SK-N-SH treated with all-trans-retinoic acid at 6 μM for 48 hours (cell line): ENCODE results near the gene HERC6.

ENCODE experiments used
- ARNTL ChIP-seq: fragments of 450-650 bp; formaldehyde crosslinking; IDR thresholded peaks from 2 replicates; pipeline ENCODE4 v1.5.0; 2020; ENCODE audit warnings: low read depth, mild to moderate bottlenecking, moderate library complexity, borderline replicate concordance
- BACH2 ChIP-seq: fragments of 250-450 bp; sonication (Bioruptor Pico); IDR thresholded peaks from 2 replicates; pipeline ENCODE4 v1.9.0; 2021; ENCODE audit warnings: mild to moderate bottlenecking, borderline replicate concordance
- ESRRG ChIP-seq: fragments of 250-450 bp; sonication (Bioruptor Pico); IDR thresholded peaks from 2 replicates; pipeline ENCODE4 v1.6.1; 2021; ENCODE audit warnings: mild to moderate bottlenecking
- GLIS3 ChIP-seq: fragments of 250-450 bp; sonication (Bioruptor Pico); IDR thresholded peaks from 2 replicates; pipeline ENCODE4 v1.5.0; 2020; ENCODE audit warnings: mild to moderate bottlenecking, moderate library complexity
- RARB ChIP-seq: fragments of 250-450 bp; sonication (Bioruptor Pico); IDR thresholded peaks from 2 replicates; pipeline ENCODE4 v1.8.0; 2021; ENCODE audit warnings: mild to moderate bottlenecking, moderate library complexity
- ZNF565 ChIP-seq: fragments of 450-650 bp; formaldehyde crosslinking; conservative IDR thresholded peaks from 2 replicates; pipeline ENCODE4 v1.5.0; 2020; ENCODE audit warnings: low read depth, mild to moderate bottlenecking, moderate library complexity
- ZNF70 ChIP-seq: fragments of 450-650 bp; formaldehyde crosslinking; IDR thresholded peaks from 2 replicates; pipeline ENCODE4 v1.5.0; 2020; ENCODE audit warnings: mild to moderate bottlenecking, moderate library complexity
- ZNF8 ChIP-seq: fragments of 450-650 bp; formaldehyde crosslinking; IDR thresholded peaks from 2 replicates; pipeline ENCODE4 v1.5.0; 2020; ENCODE audit warnings: mild to moderate bottlenecking, moderate library complexity
- TF ChIP-seq, protein P1 (sequence below): fragments of 250-450 bp; sonication (Bioruptor Pico); IDR thresholded peaks from 2 replicates; pipeline ENCODE4 v1.8.0; 2020; ENCODE audit warnings: mild to moderate bottlenecking, moderate library complexity, borderline replicate concordance
- TF ChIP-seq, protein P2 (sequence below): fragments of 250-450 bp; sonication (Bioruptor Pico); IDR thresholded peaks from 2 replicates; pipeline ENCODE4 v1.5.1; 2021; ENCODE audit warnings: mild to moderate bottlenecking, moderate library complexity
- TF ChIP-seq, protein P3 (sequence below): fragments of 250-450 bp; sonication (Bioruptor Pico); IDR thresholded peaks from 2 replicates; pipeline ENCODE4 v1.5.1; 2020; ENCODE audit warnings: low read depth, mild to moderate bottlenecking, moderate library complexity

DNA sequence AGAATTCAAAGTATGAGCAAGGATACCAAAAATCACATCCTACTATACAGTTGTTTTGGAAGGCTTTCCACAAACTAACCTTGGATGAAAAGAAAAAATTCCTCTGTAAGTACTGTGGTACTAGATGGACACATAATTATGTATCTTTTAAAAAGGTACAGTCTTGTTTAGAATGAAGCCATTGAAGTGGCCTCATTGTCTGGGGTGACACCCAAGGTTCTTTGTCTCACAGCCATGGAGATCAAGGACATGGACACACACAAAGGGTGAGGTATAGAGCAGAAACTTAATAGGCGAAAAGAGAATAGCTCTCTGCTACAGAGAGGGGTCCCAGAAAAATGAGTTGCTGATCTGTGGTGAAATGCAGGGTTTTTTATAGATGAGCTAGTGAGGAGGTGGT is 61.5 kb downstream of the HERC6 start:
- TF ChIP-seq GLIS3 (CRISPR knock-in tag) (no peak), ZNF8 (no peak), BACH2 (CRISPR knock-in tag) (no peak), ZNF565 (CRISPR knock-in tag) (no peak), ZNF70 (no peak), ARNTL (CRISPR knock-in tag) (no peak), RARB (no peak), ESRRG (no peak)
- TF ChIP-seq, protein P1, sequence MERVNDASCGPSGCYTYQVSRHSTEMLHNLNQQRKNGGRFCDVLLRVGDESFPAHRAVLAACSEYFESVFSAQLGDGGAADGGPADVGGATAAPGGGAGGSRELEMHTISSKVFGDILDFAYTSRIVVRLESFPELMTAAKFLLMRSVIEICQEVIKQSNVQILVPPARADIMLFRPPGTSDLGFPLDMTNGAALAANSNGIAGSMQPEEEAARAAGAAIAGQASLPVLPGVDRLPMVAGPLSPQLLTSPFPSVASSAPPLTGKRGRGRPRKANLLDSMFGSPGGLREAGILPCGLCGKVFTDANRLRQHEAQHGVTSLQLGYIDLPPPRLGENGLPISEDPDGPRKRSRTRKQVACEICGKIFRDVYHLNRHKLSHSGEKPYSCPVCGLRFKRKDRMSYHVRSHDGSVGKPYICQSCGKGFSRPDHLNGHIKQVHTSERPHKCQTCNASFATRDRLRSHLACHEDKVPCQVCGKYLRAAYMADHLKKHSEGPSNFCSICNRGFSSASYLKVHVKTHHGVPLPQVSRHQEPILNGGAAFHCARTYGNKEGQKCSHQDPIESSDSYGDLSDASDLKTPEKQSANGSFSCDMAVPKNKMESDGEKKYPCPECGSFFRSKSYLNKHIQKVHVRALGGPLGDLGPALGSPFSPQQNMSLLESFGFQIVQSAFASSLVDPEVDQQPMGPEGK (CRISPR knock-in tag): no peak
- TF ChIP-seq, protein P2, sequence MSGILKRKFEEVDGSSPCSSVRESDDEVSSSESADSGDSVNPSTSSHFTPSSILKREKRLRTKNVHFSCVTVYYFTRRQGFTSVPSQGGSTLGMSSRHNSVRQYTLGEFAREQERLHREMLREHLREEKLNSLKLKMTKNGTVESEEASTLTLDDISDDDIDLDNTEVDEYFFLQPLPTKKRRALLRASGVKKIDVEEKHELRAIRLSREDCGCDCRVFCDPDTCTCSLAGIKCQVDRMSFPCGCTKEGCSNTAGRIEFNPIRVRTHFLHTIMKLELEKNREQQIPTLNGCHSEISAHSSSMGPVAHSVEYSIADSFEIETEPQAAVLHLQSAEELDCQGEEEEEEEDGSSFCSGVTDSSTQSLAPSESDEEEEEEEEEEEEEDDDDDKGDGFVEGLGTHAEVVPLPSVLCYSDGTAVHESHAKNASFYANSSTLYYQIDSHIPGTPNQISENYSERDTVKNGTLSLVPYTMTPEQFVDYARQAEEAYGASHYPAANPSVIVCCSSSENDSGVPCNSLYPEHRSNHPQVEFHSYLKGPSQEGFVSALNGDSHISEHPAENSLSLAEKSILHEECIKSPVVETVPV: no peak
- TF ChIP-seq, protein P3, sequence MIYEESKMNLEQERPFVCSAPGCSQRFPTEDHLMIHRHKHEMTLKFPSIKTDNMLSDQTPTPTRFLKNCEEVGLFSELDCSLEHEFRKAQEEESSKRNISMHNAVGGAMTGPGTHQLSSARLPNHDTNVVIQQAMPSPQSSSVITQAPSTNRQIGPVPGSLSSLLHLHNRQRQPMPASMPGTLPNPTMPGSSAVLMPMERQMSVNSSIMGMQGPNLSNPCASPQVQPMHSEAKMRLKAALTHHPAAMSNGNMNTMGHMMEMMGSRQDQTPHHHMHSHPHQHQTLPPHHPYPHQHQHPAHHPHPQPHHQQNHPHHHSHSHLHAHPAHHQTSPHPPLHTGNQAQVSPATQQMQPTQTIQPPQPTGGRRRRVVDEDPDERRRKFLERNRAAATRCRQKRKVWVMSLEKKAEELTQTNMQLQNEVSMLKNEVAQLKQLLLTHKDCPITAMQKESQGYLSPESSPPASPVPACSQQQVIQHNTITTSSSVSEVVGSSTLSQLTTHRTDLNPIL (CRISPR knock-in tag): no peak
